DOHH2 (cell line): ENCODE data around the gene FAM149B1.

Source experiments
- EZH2phosphoT487 ChIP-seq: fragments of 200-600 bp; sonication (generic); IDR thresholded peaks from 2 replicates; pipeline ENCODE4 v1.6.1; 2017; ENCODE audit warnings: borderline replicate concordance, mild to moderate bottlenecking, antibody characterized with exemption, low read length, moderate library complexity, mixed read lengths
- TF ChIP-seq, protein P1 (sequence below): fragments of 200-600 bp; sonication (generic); IDR thresholded peaks from one replicate; pipeline ENCODE4 v1.5.1; 2014; ENCODE audit warnings: antibody characterized with exemption, mild to moderate bottlenecking, low read depth, low read length; ENCODE audit not compliant: poor library complexity, severe bottlenecking

DNA sequence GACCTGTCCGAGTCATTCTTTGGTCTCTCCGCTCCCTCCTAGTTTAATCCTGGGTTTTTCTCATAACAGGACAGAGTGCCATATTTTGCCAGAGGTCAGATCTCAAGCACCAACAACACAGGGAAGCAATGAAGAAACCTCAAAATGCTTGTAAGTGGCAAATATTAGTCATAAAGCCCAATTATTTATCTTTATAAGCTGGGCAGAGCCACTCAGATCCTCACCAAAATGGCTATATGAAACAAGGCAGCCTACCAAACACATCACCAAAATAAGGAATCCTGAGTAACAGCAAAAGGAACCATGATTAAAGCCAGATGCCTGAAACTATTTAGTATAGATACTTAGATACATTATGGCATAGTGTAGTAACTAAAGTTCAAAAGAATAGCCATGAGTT lies 4.8 kb upstream of the FAM149B1 start:
- TF ChIP-seq, protein P1, sequence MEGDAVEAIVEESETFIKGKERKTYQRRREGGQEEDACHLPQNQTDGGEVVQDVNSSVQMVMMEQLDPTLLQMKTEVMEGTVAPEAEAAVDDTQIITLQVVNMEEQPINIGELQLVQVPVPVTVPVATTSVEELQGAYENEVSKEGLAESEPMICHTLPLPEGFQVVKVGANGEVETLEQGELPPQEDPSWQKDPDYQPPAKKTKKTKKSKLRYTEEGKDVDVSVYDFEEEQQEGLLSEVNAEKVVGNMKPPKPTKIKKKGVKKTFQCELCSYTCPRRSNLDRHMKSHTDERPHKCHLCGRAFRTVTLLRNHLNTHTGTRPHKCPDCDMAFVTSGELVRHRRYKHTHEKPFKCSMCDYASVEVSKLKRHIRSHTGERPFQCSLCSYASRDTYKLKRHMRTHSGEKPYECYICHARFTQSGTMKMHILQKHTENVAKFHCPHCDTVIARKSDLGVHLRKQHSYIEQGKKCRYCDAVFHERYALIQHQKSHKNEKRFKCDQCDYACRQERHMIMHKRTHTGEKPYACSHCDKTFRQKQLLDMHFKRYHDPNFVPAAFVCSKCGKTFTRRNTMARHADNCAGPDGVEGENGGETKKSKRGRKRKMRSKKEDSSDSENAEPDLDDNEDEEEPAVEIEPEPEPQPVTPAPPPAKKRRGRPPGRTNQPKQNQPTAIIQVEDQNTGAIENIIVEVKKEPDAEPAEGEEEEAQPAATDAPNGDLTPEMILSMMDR = no peak
- TF ChIP-seq EZH2phosphoT487 = no peak
